ENCODE results near the gene GRM1.

Gene GRM1

DNA sequence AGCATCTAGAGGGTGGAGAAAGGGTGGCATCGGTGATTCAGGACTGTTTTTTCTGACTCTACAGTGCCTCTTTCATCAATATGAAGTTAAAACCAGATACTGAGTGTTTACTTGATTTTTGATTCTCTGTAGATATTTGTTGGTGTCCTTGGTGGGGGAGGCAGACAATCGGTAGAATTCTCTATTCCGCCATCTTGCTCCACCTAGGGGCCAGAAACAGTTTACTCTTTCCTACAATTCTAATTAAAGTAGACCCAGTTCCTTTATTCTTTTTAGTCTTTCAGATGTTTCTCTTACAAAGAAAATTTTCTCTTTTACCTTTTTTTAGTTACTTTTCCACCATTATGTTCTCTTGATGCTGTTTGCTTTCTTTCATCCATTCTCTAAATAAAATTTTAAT lies 352.6 kb downstream of the GRM1 start:
- DNase-seq (ENCODE audit: low spot score) = no peak

DNA sequence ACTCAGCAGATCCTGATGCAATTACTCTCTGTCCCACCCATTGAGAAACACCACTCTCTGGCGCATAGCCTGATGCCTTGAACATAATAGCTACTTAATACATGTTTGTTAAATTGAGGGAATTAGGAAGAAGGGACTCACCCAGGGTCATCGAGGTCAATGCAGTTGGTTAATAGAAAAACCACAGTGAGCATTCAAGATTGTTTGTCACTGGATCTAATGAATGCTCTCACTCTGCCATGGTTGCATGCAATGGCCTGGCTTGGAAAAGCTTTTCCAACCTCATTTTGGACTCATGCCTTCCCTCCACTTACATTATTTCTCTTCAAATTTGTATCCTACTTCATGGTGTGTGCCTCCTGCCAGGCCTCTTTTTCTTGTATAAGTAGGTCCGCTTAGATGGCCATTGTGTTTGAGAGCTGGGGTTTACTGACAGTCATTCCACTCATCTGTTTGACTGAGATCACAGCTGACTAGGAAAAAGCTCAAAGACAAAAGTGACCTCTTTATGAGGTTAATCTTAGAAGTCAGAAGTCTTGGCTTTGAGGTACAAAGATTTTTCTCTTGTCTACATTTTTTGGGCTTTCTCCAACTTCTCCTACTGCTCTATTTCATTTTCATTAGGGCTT lies 360.0 kb downstream of the GRM1 start:
- DNase-seq (ENCODE audit: low spot score) = no peak

DNA sequence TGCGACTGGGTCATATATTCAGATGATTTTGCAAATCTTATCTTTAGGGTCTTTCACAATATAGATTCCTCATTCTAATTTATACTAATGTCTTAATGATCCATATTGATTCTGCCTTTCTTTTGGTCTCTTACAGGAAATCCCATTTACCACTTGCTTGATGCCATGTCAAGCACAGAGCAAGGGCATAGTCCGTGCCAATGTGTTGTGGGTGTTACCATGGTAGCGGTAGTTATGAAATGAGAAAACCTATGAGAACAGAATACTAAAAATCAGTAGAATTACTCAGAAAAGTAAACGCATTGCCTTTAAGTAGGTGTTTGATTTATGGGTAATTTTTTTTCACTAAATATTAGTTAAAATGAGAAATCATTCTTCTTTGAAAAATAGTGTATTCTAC lies 360.9 kb downstream of the GRM1 start:
- DNase-seq (ENCODE audit: low spot score) = no peak

DNA sequence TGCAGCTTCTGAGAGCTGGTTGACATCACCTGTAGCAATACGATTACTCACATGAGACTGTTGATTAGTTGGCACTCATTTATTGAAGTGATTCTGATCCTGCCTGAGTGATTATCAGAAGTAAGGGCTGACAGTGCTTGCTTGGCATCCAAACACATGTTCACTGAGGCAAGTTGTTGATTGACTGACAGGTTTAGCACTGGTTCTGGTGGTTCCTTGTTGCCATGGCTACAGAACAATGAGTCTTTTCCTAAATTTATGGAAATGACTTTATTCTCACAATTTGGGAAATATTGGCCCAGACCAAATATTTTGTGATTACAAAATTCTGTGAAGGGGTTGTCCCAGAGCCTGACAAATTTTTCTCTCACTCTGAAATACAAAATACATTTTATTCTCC lies 368.8 kb downstream of the GRM1 start:
- no peak for DNase-seq (ENCODE audit: low spot score)

DNA sequence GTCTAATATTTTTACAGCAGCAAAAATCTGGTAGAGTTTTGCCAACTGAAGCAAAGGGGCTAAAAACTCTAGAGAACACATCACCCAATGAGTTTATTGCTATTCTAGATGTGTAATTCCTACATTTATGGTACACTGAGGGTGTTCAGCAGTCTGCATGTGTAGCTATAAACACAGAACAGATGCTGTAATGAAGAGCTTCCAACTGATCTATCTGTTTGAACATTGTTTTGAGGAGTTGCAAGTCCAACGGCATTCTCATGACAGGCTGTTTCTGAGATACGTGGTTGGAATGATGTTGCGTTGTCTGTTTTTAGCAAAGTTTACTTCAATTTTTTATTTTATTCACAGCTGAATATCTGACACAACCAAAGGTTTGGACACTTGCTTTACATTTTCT lies 373.6 kb downstream of the GRM1 start:
- DNase-seq (ENCODE audit: low spot score) = no peak

DNA sequence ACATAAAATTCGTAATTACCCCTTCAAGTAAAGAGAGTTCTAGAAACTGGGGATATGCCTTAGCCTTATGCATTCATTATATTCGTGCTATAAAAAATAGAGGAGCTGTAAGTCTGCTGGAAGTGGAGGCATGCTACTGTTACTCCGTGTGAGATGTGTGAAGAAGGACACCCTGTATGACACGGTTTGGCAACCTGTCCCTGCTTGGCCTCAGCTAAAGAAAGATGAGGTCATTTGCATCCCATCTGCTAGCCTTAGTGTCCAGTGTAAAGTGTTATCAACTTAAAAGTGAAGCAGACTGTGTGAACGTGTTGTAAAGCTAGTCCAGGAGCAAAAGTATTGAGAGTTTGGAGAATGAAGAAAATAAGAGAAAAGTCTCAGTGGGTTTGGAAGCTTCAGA lies 379.7 kb downstream of the GRM1 start:
- DNase-seq (ENCODE audit: low spot score) = no peak

DNA sequence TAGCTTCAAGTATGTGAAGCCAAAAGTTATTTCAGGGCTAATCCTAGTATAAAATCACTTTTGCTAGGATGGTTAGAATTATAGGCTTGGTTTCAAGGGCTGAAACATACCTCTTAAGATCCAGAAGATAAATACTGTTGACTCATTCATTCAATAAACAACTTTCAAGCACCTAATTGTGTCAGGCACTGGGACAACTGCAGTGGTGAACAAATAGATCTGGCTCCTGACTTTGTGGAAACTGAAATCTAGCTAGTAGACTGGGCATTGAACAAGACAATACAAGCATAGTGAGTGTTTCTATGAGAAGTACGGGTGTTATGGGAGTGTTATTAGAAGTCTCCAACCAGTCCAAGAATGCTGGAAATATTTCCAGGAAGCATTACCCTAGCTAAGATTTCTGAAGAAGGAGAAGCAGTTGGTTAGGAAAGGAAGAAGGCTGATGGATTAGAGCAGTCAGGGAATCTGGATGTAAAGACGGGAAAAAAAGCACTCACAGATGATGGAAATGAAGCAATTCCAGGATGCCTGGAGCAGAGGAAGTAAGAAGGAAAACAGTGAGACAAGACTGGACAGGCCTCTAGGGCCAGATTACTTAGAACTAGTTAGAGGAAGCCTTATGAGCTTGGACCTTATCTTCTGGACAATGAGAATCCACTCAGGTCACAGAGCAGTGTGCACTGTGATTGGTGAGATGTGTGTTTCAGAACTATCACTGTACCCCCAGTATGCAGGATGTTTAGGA lies 382.2 kb downstream of the GRM1 start:
- no peak for DNase-seq (ENCODE audit: low spot score)

DNA sequence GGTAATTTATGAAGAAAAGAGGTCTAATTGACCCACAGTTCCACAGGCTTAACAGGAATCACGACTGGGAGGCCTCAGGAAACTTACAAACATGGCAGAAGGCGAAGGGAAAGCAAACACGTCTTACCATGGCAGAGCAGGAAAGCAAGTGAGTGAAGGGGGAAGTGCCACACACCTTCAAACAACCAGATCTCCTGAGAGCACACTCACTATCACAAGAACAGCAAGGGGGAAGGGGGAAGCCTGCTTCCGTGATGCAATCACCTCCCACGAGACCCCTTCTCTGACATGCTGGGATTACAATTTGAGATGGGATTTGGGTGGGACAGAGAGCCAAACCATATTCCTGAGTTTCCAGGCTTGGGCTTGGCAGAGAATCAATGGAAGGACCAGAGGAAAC lies 390.7 kb downstream of the GRM1 start:
- no peak for DNase-seq (ENCODE audit: low spot score)

DNA sequence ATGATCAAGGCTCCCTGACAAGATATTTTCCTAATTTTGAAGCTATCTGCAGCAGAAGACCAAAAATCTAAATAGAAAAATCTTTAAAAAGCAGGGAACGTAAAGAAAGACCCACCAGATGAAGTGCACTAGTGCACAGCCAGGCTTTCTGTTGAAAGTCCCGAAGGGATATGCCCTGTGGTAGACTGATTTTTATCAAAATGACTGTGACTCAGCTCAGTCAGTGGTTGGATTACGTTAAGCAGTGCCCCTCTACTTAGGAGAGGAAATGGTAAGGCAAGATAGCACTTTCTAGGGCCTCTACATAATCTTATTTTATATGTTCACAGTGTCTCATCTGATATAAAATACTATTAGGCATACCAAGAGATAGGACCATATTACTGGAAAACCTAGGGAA lies 391.4 kb downstream of the GRM1 start:
- no peak for DNase-seq (ENCODE audit: low spot score)

DNA sequence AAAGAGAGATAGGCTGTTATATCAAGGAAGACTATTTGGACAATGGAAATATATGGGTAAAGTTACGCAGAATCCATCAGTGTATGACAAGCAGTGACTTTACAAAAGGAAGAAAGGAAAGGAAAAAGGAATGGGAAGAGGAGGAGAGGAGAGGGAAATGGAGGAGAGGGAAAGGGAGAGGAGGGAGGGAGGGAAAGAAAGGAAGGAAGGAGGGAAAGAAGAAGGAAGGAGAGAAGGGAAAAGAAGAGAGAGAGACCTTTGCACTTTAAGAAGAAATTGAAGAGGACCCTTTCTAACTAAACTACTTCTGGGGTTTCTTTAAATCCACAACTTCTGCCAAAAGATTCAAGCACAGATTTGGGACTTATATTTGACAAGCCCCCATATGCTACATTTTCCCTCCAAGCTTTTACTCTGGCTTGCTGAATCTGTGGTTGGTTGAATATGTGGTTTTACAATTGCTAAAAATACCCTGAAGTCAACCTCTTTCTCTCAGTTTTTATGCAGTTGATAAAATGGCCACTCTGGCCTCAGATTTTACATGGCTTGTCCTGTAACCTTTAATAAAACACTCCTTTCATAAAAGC lies 394.0 kb downstream of the GRM1 start:
- no peak for DNase-seq (ENCODE audit: low spot score)

DNA sequence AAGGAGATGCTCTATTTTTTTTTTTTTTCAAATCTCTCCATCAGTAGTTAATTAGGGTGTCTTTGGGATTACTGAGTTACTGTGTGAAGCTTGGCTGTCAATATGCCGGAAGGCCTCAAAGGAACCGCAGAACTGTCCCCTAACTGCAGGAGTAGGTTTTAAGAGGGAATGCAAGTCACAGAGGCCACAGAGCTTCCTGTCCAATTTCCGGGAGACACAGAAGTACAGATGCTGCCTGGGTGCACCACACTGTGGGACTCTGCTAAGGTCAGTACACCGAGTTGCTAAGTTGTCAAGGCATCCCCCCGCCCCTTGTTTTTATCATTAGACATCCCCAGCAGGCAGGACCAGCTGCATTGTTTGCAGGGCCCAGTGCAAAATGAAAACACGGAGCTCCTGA lies 394.6 kb downstream of the GRM1 start:
- no peak for DNase-seq (ENCODE audit: low spot score)

DNA sequence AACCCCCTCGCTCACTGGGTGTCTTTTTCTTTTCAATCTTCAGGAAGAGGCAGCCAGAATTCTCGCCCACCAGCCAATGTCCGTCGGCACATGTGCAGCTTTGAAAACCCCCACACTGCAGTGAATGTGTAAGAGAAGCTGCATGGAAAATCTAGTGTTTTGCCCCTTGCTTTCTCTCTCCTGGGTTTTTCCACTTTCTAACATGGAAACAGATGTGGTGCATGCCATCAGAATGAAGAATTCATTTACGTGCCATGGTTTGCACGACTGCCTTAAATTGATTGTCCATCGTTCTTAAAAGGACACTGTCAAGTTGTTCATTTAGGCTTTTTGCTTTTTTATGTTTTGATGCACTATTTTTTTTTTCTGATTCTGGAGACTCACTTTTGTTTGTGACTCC lies 397.7 kb downstream of the GRM1 start:
- DNase-seq (ENCODE audit: low spot score) = no peak

DNA sequence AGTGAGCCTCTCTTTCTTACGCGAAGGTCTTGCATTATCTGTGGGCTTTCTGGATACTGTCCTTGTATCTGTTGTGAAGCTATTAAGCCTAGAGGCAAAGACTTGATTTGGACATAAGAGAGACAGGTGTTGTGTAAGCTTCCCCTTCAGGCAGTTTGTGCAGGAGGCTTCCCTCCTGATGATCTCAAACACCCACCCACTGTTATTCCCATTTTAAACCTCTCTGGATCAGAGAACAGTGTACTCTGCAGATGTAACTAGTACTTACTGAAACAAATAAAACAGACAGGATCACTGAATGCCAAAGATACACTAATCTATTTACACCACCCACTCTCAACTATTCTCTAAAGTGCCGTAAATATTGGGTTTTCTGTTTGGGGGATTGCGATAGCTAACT lies 401.0 kb downstream of the GRM1 start:
- DNase-seq (ENCODE audit: low spot score) = no peak

DNA sequence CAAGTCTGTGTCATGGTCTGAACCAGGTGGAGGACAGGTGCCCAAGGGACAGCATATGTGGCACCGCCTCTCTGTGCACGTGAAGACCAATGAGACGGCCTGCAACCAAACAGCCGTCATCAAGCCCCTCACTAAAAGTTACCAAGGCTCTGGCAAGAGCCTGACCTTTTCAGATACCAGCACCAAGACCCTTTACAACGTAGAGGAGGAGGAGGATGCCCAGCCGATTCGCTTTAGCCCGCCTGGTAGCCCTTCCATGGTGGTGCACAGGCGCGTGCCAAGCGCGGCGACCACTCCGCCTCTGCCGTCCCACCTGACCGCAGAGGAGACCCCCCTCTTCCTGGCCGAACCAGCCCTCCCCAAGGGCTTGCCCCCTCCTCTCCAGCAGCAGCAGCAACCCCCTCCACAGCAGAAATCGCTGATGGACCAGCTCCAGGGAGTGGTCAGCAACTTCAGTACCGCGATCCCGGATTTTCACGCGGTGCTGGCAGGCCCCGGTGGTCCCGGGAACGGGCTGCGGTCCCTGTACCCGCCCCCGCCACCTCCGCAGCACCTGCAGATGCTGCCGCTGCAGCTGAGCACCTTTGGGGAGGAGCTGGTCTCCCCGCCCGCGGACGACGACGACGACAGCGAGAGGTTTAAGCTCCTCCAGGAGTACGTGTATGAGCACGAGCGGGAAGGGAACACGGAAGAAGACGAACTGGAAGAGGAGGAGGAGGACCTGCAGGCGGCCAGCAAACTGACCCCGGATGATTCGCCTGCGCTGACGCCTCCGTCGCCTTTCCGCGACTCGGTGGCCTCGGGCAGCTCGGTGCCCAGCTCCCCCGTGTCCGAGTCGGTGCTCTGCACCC lies 405.2 kb downstream of the GRM1 start:
- no peak for DNase-seq (ENCODE audit: low spot score)

DNA sequence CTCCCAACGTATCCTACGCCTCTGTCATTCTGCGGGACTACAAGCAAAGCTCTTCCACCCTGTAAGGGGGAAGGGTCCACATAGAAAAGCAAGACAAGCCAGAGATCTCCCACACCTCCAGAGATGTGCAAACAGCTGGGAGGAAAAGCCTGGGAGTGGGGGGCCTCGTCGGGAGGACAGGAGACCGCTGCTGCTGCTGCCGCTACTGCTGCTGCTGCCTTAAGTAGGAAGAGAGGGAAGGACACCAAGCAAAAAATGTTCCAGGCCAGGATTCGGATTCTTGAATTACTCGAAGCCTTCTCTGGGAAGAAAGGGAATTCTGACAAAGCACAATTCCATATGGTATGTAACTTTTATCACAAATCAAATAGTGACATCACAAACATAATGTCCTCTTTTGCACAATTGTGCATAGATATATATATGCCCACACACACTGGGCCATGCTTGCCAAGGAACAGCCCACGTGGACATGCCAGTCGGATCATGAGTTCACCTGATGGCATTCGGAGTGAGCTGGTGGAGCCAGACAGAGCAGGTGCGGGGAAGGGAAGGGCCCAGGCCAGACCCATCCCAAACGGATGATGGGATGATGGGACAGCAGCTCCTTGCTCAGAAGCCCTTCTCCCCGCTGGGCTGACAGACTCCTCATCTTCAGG lies 406.0 kb downstream of the GRM1 start:
- no peak for DNase-seq (ENCODE audit: low spot score)

DNA sequence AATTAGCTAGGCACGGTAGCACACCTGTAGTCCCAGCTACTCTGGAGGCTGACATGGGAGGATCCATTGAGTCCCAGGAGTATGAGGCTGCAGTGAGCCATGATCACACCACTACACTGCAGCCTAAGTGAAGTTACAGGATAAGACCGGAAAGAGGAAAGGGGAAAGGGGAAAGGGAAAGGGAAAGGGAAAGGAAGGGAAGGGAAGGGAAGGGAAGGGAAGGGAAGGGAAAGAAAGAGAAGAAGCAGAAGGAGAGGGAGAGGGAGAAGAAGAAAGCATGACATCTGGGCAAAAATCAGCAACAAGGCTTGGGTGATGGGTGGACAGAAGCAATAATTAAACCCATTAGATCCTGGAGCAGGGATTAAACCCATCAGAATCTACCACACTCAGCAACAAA lies 413.0 kb downstream of the GRM1 start:
- no peak for DNase-seq (ENCODE audit: low spot score)

DNA sequence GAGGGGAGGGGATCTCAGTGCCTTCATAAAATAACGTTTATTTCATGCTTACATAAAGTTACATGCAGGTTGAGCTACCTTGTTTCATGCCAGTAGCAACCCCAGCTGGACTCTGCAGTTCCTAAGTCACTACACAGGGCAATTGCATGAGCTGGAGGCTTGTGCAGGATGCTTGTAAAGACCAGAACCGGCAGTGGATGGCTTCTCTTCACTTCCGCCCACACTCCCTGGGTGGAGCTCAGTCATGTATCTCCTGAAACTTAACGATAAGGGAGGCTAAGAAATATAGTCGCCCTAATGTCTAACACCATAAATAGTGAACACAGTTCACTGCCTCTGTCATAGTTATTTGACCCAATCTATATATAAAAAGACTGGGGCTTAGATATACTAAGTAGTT lies 415.3 kb downstream of the GRM1 start:
- no peak for DNase-seq (ENCODE audit: low spot score)

DNA sequence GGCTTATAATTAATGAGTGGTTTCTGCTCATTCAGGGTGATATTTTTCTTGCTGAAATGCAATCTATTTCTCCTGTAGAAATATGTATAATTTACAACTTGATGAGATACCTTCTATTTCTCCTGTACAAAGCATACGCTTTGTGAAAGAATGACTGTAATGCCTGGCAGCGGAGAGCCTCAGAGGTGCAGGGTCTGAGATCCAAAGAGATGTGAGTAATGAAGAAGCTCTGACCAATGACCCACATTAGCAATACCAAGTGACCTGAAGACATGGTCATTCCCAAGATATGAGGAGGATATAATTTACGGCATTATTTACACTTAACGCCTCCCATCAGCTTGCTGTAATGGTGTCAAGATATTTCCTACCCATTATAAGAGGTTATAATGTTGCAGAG lies 416.4 kb downstream of the GRM1 start:
- DNase-seq (ENCODE audit: low spot score) = no peak

DNA sequence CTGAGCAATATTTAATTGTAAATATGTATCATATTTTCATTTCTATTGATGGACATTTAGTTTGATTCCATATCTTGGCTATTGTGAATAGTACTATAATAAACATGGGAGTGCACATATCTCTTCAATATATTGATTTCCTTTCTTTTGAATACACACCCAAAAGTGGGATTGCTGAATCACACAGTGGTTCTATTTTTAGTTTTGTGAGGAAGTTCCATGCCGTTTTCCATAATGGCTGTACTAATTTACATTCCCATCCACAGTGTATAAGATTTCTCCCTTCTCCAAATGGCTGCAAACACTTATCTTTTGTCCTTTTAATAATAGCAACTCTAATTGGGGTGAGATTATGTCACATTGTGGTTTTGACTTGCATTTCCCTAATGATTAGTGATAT lies 428.0 kb downstream of the GRM1 start:
- no peak for DNase-seq (ENCODE audit: low spot score)

DNA sequence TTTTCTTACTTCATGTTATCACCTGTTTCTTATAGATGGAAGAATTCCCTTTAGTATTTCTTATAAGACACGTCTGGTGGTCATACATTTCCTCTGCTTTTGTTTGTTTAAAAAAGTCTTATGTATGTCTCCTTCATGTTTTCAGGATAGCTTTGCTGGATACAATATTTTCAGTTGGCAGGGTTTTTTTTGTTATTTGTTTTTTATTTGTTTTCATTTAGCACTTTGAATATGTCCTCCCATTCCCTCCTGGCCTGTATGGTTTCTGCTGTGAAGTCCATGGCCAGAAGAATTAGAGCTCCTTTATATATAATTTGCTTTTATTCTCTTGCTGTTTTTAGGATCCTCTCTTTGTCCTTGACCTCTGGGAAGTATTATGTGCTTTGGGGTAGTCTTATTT lies 432.1 kb downstream of the GRM1 start:
- no peak for DNase-seq (ENCODE audit: low spot score)

DNA sequence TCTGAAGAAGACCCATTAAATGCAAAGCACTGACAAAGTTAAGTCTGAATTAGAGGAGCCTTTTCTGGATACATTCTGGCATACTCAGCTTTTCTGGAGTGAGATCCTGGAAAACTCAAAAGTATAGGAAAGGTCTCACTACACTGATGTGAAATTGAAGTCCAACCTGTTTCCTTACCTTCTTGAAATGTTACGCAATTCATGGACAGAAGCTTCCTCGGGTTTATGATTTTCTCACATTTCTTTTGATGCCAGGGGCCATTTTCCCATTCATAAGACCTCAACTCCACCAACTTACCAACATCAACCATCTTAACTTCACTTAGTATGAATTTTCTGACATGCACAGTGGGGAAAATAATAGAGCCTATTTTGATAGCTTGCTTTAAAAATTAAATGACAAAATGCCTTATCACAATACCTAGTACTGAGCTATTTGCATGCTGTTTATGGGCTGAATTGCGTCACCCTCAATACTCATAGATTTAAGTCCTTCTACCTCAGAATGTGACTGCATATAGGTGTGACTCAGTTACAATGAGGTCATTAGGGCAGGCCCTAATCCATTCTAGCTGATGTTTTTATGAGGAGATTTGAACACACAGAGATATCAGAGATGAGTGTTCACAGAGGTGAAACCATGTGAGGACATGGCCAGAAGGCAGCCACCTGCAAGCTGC lies 441.4 kb downstream of the GRM1 start:
- DNase-seq (ENCODE audit: low spot score) = no peak

DNA sequence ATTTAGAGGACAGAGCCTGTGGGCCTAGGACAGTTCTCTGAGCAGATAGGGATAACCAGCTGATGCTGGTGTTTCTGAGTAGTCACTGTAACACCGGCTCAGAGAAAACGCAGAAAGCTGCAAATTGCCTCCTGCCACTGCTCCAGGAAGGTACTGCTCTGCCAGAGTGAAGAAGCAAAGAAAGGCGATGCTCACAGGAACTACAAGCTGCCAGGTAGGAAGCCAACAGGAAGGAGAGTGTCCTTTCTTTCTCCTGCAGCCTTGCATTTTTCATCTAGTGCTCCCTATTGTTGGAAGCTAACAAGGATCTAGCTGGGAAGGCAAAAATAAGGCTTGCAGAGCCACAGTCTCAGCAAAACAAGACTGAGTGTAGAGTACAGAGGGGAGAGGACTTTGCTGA lies 444.1 kb downstream of the GRM1 start:
- no peak for DNase-seq (ENCODE audit: low spot score)
